Astrocyte (in vitro differentiated cells and primary cell): ENCODE results near the gene FBXW7. TPM values are rescaled to one million over a fixed set of nuclear protein-coding genes. Genes with fewer than 3 reads are reported as not detected.

ENCODE experiments used
- DNase-seq: peaks from one replicate; pipeline ENCODE4 v3.0.0-alpha.2; 2010; ENCODE audit warnings: low read depth
- FAIRE-seq: peaks from 2 replicates; lab custom pipeline; 2011; peaks lifted over from hg19 to GRCh38; lab: Jason Lieb, UNC
- H2AFZ ChIP-seq: 2 replicates; pipeline ENCODE4 v1.6.0; 2012; ENCODE audit warnings: low read depth, low read length, inconsistent platforms
- H3K27ac ChIP-seq: 2 replicates; pipeline ENCODE4 v1.5.1; 2011; ENCODE audit warnings: low read depth, low read length, inconsistent platforms
- H3K27me3 ChIP-seq: 2 replicates; pipeline ENCODE4 v1.6.0; 2011; ENCODE audit warnings: low read length, inconsistent platforms; ENCODE audit not compliant: insufficient read depth
- H3K36me3 ChIP-seq: 2 replicates; pipeline ENCODE4 v1.5.1; 2011; ENCODE audit warnings: low read length, inconsistent platforms; ENCODE audit not compliant: insufficient read depth
- H3K4me1 ChIP-seq: 2 replicates; pipeline ENCODE4 v1.5.1; 2011; ENCODE audit warnings: low read length, inconsistent platforms; ENCODE audit not compliant: insufficient read depth
- H3K4me2 ChIP-seq: 2 replicates; pipeline ENCODE4 v1.6.0; 2012; ENCODE audit warnings: low read length, inconsistent platforms
- H3K4me3 ChIP-seq: 2 replicates; pipeline ENCODE4 v1.5.1; 2011; ENCODE audit warnings: low read depth, mild to moderate bottlenecking, low read length, inconsistent platforms; ENCODE audit not compliant: insufficient read depth
- H3K79me2 ChIP-seq: 2 replicates; pipeline ENCODE4 v1.6.0; 2012; ENCODE audit warnings: mild to moderate bottlenecking, low read length, inconsistent platforms; ENCODE audit not compliant: insufficient read depth
- H3K9ac ChIP-seq: 2 replicates; pipeline ENCODE4 v1.6.0; 2012; ENCODE audit warnings: mild to moderate bottlenecking, low read length, inconsistent platforms
- H3K9me3 ChIP-seq: 2 replicates; pipeline ENCODE4 v1.5.1; 2012; ENCODE audit warnings: low read depth, mild to moderate bottlenecking, low read length, inconsistent platforms; ENCODE audit not compliant: insufficient read depth
- H4K20me1 ChIP-seq: 2 replicates; pipeline ENCODE4 v1.6.0; 2012; ENCODE audit warnings: low read length, inconsistent platforms; ENCODE audit not compliant: insufficient read depth
- H3K27ac Mint-ChIP-seq: one replicate; pipeline ENCODE4 v1.8.0; 2021; ENCODE audit warnings: mild to moderate bottlenecking, mixed read lengths; ENCODE audit not compliant: unreplicated experiment
- H3K27me3 Mint-ChIP-seq: one replicate; pipeline ENCODE4 v1.8.0; 2021; ENCODE audit warnings: low read depth, mixed read lengths; ENCODE audit not compliant: unreplicated experiment
- H3K36me3 Mint-ChIP-seq: one replicate; pipeline ENCODE4 v1.8.0; 2021; ENCODE audit warnings: low read depth, mixed read lengths; ENCODE audit not compliant: unreplicated experiment
- H3K4me1 Mint-ChIP-seq: one replicate; pipeline ENCODE4 v1.8.0; 2021; ENCODE audit warnings: low read depth, mixed read lengths; ENCODE audit not compliant: unreplicated experiment
- H3K4me3 Mint-ChIP-seq: one replicate; pipeline ENCODE4 v1.8.0; 2021; ENCODE audit warnings: mild to moderate bottlenecking, moderate library complexity, mixed read lengths; ENCODE audit not compliant: unreplicated experiment
- H3K9me3 Mint-ChIP-seq: one replicate; pipeline ENCODE4 v1.8.0; 2021; ENCODE audit warnings: mild to moderate bottlenecking, mixed read lengths; ENCODE audit not compliant: unreplicated experiment
- EZH2 ChIP-seq: IDR thresholded peaks from 2 replicates; pipeline ENCODE4 v1.6.1; 2012; ENCODE audit warnings: mild to moderate bottlenecking, low read length, inconsistent platforms; ENCODE audit not compliant: insufficient read depth
- total RNA-seq: library from RNA; stranded (reverse); gene quantifications from 2 replicates; pipeline ENCODE4 v1.2.1, GENCODE V29; 2021
- TF ChIP-seq, protein P1 (sequence below): IDR thresholded peaks from 2 replicates; pipeline ENCODE4 v1.5.1; 2011; ENCODE audit warnings: low read depth, mild to moderate bottlenecking, inconsistent platforms, low read length, moderate library complexity; ENCODE audit not compliant: insufficient read depth

FBXW7 gene
- total RNA-seq, 1 donor from 2014 or later = 34.7 TPM

DNA sequence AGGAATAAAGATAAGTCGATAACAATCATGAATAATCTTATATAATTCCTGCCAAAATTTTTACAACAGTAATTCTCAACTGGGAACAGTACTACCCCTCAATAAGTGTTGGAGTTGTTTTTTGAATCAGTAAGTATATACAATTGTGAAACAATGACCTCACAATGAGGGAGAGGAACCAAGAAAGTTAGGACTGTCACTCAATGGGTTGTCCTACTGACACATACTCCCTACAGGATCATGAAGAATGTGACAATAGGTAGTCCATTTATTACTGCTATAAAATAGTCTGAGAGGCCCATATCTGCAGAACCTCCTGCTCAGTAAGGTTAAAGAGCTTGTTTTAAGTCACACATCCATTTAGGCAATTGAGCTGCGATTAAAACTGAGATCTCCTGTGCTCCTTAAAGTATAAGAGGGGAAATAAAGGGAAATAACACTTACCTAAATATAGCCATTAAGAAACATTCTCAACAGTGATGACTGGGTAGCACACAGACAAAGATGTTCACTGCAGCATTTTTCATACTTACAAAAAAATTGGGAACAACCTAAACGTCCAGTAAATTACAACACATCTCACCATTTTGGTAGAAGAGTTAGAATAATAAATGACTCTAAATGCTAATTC, 26.2 kb downstream of the FBXW7 start:
- Histone ChIP-seq H3K9me3 (no peaks in the 10 kb centered on the region), H4K20me1 (peaks cover 15% of the 10 kb centered on the region), H3K36me3 (no peaks in the 10 kb centered on the region), H3K79me2 (peaks cover 81% of the 10 kb centered on the region), H3K4me3 (no peak overlapping the region), H3K9ac (no peak overlapping the region), H3K4me1 (no peaks in the 10 kb centered on the region), H3K27ac (no peak overlapping the region), H2AFZ (no peak overlapping the region), H3K4me2 (no peak overlapping the region), H3K27me3 (no peaks in the 10 kb centered on the region)
- DNase-seq (no peak), FAIRE-seq (no peak)
- H3K4me1 Mint-ChIP-seq = peaks cover 2% of the 10 kb centered on the region
- no peaks in the 10 kb centered on the region for H3K36me3 Mint-ChIP-seq
- no peaks in the 10 kb centered on the region for H3K9me3 Mint-ChIP-seq
- TF ChIP-seq, protein P1, sequence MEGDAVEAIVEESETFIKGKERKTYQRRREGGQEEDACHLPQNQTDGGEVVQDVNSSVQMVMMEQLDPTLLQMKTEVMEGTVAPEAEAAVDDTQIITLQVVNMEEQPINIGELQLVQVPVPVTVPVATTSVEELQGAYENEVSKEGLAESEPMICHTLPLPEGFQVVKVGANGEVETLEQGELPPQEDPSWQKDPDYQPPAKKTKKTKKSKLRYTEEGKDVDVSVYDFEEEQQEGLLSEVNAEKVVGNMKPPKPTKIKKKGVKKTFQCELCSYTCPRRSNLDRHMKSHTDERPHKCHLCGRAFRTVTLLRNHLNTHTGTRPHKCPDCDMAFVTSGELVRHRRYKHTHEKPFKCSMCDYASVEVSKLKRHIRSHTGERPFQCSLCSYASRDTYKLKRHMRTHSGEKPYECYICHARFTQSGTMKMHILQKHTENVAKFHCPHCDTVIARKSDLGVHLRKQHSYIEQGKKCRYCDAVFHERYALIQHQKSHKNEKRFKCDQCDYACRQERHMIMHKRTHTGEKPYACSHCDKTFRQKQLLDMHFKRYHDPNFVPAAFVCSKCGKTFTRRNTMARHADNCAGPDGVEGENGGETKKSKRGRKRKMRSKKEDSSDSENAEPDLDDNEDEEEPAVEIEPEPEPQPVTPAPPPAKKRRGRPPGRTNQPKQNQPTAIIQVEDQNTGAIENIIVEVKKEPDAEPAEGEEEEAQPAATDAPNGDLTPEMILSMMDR = no peak
- no peak for TF ChIP-seq EZH2
- no peak overlapping the region for H3K4me3 Mint-ChIP-seq
- H3K27ac Mint-ChIP-seq = no peak overlapping the region
- H3K27me3 Mint-ChIP-seq = no peaks in the 10 kb centered on the region

GRCh38 chr4:152508818-152509217, 27.1 kb downstream of the FBXW7 start:
- Histone ChIP-seq H3K4me2 (no peak overlapping the region), H4K20me1 (peaks cover 7% of the 10 kb centered on the region), H3K9me3 (no peaks in the 10 kb centered on the region), H3K79me2 (peaks cover 74% of the 10 kb centered on the region), H3K27ac (no peak overlapping the region), H3K9ac (no peak overlapping the region), H3K27me3 (no peaks in the 10 kb centered on the region), H3K4me1 (no peaks in the 10 kb centered on the region), H2AFZ (no peak overlapping the region), H3K36me3 (no peaks in the 10 kb centered on the region), H3K4me3 (no peak overlapping the region)
- Mint-ChIP-seq H3K9me3 (no peaks in the 10 kb centered on the region), H3K27me3 (no peaks in the 10 kb centered on the region), H3K27ac (no peak overlapping the region), H3K4me1 (no peaks in the 10 kb centered on the region), H3K36me3 (no peaks in the 10 kb centered on the region), H3K4me3 (no peak overlapping the region)
- FAIRE-seq (no peak), DNase-seq (no peak)
- no peak for TF ChIP-seq EZH2
- TF ChIP-seq, protein P1 = no peak

DNA sequence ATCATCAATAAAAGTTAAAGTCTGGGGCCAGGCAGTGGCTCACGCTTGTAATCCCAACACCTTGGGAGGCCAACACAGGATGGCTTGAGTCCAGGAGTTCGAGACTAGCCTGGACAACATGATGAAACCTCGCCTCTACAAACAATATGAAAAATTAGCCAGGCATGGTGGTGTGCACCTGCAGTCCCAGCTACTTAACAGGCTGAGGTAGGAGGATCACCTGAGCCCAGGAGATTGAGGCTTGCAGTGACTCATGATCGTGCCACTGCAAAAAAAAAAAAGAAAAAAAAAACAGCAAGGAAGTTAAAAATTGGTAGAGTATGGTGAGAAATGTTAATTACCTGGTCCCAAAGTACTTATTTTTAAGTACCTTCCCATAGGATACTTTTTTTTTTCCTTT, 27.5 kb downstream of the FBXW7 start:
- Mint-ChIP-seq H3K4me1 (peaks cover 2% of the 10 kb centered on the region), H3K9me3 (no peaks in the 10 kb centered on the region), H3K36me3 (no peaks in the 10 kb centered on the region), H3K27me3 (no peaks in the 10 kb centered on the region), H3K27ac (no peak overlapping the region), H3K4me3 (no peak overlapping the region)
- no peak for DNase-seq
- TF ChIP-seq, protein P1 = no peak
- TF ChIP-seq EZH2 = no peak
- no peak overlapping the region for H3K4me2 ChIP-seq
- no peak for FAIRE-seq
- no peak overlapping the region for H3K9ac ChIP-seq
- H3K4me1 ChIP-seq = no peaks in the 10 kb centered on the region
- H3K9me3 ChIP-seq = no peaks in the 10 kb centered on the region
- no peaks in the 10 kb centered on the region for H3K36me3 ChIP-seq
- peaks cover 70% of the 10 kb centered on the region for H3K79me2 ChIP-seq
- peaks cover 7% of the 10 kb centered on the region for H4K20me1 ChIP-seq
- H3K27ac ChIP-seq = no peak overlapping the region
- no peak overlapping the region for H3K4me3 ChIP-seq
- H3K27me3 ChIP-seq = no peaks in the 10 kb centered on the region
- no peak overlapping the region for H2AFZ ChIP-seq
